HG03196 (cell line): ENCODE measurements around the gene SLC10A6.

Source experiments
- ATAC-seq: cut with Tn5 transposase; IDR thresholded peaks from one replicate; pipeline ENCODE4 v1.9.1; 2021; ENCODE audit not compliant: unreplicated experiment

Gene SLC10A6

DNA sequence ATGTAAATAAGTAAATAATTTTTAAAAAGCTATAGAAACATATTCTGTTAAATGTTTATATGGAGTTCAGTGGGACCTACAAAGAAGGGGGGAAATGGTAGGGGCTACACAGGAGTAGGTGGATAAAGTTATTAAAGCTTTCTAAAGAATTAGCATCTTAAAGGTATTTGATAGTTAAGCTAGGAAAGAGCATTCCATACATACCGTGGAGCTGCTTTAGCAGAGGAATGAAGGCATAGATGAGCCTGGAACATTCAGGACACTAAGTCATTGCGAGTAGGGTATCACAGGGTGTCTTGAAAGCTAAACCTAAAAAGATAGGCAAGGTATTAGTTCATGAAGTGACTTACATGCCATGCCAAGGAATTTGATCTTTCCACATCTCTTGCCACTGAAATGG lies 60.4 kb downstream of the SLC10A6 start:
- ATAC-seq, result no peak

DNA sequence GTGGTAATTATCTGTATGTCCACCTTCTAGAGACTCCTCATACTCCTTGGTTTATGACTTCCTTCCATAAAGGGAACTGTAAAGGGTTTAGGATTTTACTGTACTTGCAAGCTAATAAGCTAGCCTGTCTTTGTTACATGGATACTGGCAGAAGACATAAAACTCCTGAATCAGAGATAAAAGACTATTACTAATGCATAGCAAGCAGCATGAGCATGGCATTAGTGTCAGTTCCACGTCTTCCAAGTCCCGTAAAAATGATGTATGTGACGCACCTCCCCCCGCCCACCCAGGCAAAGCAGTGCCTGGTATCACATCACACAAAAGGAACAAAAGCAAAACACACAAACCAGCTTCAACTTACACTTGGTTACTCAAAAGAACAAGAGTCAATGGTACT lies 71.0 kb downstream of the SLC10A6 start:
- no peak for ATAC-seq

DNA sequence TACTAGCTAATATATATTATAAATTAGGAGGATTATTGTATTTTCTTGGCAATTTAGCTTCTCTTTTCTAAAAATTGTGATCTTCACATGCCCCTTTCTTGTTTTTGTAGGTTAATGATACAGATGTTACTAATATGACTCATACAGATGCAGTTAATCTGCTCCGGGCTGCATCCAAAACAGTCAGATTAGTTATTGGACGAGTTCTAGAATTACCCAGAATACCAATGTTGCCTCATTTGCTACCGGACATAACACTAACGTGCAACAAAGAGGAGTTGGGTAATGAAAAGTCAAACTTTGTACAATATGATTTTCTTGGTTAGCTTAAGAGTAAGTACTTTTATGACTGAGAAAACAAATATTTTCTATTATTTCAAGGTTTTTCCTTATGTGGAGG lies 74.1 kb downstream of the SLC10A6 start:
- ATAC-seq, result no peak
